Suprapubic skin (tissue), 3 donors: Measurements from ENCODE around the gene SLC11A1.

Source experiments
- CTCF ChIP-seq, 2 donors: fragments of 200-600 bp in 1 of 2; fragments of 450-650 bp in 1 of 2; sonication (generic) in 1 of 2; IDR thresholded peaks; one replicate each; pipeline ENCODE4 v1.5.1; 2016 to 2019; ENCODE audit warnings: antibody characterized with exemption in 2 of 2, mild to moderate bottlenecking in 1 of 2, moderate library complexity in 1 of 2
- EP300 ChIP-seq: sonication (generic); formaldehyde crosslinking; IDR thresholded peaks from one replicate; pipeline ENCODE4 v1.6.1; 2017; ENCODE audit warnings: antibody characterized with exemption
- POLR2A ChIP-seq, 2 donors: fragments of 450-650 bp; IDR thresholded peaks; one replicate each; pipeline ENCODE4 v1.6.1; 2017; ENCODE audit warnings: antibody characterized with exemption in 2 of 2, mild to moderate bottlenecking in 2 of 2, moderate library complexity in 2 of 2

- TF ChIP-seq CTCF (IDR thresholded peaks at IDR 0.05) = no peak
- TF ChIP-seq EP300 = no peak
- no peak for TF ChIP-seq POLR2A (IDR thresholded peaks at IDR 0.05)
Measured at GRCh38 chr2:218354045-218354444, 28.0 kb upstream of the SLC11A1 start.
